GM18520 (cell line): ENCODE data around the gene SYT8.

ENCODE experiments used
- ATAC-seq: cut with Tn5 transposase; IDR thresholded peaks from one replicate; pipeline ENCODE4 v1.9.1; 2021; ENCODE audit not compliant: unreplicated experiment

Gene SYT8

DNA sequence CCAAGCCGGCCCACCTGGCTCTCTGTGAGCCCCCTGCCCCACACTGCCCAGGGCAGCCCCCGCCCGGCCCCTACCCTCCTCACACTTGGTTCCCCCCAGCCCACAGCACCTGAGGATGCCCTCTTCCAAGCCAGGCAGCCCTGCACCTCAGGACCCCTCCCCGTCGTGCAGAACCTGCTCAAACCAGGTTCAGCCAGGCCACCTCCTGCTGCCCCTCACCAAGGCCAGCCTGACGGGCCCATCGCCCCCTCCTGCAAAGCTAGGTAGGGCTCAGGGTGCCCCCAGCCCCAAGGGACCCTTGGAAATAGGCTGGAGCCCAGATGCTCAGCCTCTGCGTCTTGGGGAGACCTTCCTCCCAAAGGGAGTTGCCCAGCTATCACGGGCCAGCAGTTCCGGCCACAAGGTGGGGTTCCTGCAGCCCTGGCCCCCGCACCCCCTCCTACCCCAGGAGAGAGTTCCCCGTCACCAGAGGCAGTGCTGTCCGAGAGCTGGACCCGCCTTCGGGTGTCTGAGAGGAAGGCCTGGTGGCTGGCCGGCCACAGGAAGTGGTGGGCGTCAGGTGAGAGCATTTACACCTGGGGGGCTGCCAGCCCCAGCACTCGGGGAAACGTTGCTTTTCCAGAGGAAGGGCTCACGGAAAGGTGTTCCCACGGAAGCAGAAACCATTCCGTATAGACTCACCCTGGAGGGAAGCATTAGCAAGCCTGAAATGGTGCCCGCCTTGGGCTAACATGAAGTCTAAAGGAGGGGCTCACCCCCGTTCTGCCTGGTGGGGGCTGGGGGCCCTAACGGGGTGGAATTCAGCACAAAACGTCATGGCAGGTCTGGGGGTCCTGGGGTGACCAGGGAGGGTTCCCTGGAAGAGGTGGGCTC, 3.2 kb upstream of the SYT8 start:
- ATAC-seq = no peak

DNA sequence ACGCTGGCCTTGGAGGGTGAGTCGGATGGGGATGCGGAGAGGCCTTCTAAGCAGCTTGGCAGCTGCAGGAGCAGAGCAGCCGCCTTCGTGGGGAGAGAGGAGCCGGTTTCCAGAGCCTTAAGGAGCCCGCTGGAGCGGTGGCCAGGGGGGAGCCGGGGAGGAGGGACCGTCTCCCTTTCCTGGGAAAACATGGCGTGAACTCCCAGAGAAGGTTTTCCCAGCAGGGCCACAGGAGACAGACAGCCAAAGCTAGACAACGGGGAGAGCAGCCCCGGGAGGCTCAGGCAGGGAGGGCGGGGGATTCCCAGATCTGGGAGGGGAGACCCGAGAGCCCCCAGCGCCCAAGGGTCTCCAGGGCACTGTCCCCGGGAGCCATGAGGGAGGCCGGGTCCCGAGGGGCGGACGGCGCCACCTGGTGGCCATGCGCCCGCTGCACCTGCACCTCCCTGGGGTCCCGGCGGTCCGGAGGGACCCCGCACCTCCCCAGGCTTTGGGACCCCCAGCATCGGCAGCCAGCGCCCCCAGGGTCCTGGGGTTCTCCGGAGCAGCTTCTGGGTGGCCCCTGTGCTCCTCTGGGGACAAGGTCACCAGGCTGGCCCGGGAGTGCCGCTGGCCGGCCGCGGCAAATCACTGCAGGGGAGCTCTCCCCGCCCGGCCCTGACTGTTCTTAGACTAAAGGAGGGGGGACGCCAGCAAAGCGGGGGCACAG, 2.4 kb upstream of the SYT8 start:
- ATAC-seq = no peak

DNA sequence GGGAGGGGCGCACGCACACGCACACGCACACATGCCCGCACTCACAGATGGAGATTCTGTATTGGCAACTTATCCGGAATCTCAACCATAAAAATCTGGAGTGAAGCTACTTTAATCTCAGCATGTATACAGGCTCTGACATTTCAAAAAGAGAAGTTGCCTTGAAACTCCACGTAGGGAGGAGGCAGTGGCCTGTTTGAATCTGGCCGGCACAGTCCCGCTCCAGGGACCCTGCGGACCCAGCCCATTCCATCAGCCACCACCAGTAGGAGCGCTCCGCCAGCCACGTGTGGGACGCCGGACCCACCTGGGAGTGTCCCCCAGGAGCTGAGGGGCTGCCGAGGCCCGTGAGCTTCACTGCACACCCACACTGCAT, 1.9 kb upstream of the SYT8 start:
- no peak for ATAC-seq

DNA sequence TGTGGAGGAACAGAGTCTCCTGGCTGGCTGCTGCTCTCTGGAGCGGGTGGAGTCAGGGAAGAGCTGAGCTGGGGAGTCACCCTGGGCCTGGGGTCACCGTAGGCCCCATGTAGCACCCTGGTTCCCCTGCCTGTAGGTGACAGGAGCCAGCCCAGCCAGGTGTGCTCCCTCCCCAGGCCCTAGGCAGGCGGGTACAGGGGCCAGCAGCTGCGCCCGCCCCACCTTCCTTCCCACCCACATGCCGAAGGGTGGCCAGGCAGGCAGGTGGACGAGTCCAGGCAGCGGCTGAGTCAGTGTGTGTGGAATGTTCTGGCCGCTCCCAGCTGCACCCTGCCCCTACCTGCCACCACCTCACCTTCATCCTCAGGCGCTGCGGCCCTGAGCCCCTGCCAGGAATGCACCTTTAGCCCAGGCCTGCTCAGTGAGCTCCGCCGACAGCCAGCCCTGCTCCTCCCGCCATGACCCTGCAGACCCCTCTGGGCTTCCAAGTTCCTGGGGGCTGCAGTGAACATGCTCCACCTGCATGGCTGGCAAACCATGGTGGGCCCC, 654 bp upstream of the SYT8 start:
- ATAC-seq = no peak

DNA sequence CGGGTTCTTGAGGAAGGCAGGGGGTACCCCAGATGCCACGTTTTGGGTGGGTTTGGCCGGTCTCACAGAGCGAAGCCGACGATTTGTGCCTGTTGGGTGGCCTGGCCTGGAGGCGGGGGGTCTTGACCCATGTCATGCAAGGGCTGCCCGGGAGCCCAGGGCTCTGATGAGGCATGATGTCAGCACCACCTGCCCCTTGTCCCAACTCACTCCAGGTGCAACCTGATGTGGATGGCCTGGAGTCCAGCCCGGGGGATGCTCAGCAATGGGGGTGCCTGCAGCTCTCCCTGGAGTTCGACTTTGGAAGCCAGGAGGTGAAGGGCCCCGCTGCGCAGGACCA, 851 bp downstream of the SYT8 start:
- ATAC-seq = no peak

DNA sequence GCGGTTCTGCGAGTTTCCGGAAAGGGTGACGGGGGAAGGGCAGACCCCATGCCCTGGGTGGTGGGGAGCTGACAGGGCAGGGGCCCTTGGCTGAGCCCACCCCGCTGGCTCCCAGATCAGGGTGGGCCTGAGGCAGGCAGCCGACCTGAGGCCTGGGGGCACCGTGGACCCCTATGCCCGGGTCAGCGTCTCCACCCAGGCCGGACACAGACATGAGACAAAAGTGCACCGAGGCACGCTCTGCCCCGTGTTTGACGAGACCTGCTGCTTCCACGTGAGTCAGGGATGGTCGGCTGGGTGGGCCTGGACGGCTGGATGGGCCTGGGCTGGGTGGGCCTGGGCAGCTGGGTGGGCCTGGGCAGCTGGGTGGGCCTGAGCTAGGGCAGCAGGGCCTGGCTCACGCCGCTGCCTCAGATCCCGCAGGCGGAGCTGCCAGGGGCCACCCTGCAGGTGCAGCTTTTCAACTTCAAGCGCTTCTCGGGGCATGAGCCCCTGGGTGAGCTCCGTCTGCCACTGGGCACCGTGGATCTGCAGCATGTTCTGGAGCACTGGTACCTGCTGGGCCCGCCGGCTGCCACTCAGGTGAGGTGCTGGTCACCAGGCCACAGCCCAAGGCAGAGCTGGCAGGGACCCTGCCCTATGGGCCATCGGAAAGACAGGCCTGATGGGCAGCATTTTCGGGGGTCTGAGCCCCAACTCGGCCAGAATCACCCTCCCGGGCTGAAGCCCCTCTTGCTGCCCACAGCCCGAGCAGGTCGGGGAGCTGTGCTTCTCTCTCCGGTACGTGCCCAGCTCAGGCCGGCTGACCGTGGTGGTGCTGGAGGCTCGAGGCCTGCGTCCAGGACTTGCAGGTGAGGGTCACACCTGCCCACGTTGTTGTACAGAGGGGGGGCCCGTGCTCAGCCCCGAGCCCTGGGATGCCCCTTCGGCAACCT, 1.5 kb downstream of the SYT8 start:
- no peak for ATAC-seq

DNA sequence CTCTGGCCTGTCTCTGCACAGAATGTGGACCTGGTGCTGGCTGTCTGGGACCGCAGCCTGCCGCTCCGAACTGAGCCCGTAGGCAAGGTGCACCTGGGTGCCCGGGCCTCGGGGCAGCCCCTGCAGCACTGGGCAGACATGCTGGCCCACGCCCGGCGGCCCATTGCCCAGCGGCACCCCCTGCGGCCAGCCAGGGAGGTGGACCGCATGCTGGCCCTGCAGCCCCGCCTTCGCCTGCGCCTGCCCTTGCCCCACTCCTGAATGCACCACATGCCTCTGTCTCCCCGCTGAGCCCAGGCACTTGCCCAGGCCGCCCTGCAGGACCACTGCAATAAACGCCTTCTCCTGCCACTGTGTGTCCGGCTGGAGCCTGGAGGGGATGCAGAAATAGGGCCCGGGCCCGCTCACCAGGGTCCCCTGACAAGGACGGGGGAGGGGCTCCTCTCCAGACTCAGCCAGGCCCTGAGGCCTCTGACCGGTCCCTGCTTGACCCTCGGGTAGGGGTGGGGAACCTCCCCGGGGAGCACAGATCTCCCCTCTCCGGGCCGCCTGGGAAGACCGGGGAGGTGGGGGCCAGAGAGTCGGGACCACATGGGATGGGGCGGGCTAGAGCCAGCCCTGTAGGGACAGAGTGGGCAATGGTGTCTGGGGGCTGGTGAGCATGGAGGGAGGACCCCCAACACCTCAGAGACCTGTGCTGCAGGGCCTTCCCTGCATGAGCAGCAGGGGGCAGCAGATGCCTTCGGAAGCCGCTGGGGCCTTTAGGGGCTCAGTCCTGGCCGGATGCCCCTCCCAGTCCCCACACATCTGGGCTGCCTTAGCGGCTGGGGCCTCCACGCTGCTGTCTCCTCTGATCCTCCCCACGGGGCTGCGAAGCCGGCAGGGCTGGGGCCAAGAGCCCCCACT, 2.6 kb downstream of the SYT8 start:
- ATAC-seq = no peak

DNA sequence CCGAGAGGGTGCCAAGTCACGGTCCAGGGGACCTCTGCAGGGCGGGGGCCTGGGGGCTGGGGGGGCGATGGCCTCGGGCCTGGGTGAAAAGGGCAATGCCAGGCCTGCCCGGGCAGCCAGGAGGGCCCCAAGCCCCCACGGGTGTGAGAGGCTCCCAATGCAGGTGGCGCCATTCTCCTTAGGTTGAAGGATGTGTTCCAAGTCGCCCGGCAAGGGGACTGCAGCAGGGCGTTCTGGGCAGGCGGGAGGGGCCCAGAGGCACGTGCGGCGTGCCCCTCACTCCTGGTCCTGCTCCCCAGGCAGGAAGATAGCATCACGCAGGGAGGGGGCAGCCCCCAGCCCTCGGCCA, 3.3 kb downstream of the SYT8 start:
- no peak for ATAC-seq

DNA sequence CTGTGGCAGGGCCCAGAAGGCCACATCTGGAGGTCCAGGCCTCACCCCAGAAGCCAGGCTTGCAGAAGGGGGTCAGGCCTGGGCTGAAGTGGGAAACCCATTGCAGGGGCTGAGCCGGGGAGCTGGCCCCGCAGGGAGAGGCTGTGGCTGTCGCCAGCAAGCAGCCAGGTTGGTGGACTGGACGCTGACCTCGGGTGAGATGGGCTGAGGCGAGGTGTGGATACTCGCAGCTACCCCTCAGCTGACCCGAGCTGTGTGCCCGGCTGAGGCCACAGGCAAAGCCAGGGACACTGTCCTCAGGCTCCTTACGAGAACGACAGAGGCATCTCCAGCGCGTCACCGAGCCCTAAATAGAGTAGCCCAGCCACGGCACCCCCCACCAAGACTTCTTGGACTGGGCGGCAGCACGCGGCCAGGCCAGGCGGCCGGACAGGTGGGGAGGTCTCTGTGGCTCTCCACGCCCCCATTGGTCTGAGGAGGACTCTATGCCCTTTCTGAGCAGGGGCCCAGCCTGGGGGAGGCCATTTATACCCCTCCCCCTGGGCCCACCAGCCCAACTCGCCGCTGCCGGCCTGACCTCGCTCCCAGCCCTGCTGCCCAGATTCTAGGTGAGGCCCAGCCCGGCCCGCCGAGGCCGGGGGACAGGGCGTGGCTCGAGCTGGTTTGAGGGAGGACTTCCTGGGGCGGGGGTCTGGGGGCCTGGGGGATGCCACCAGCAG, 3.8 kb downstream of the SYT8 start, which contains the start of gene TNNI2:
TSS of gene TNNI2 (plus strand) at position 556 of the 719 bp plus-strand sequence. CDS start 716 bp downstream, outside the sequence.
- no peak for ATAC-seq

DNA sequence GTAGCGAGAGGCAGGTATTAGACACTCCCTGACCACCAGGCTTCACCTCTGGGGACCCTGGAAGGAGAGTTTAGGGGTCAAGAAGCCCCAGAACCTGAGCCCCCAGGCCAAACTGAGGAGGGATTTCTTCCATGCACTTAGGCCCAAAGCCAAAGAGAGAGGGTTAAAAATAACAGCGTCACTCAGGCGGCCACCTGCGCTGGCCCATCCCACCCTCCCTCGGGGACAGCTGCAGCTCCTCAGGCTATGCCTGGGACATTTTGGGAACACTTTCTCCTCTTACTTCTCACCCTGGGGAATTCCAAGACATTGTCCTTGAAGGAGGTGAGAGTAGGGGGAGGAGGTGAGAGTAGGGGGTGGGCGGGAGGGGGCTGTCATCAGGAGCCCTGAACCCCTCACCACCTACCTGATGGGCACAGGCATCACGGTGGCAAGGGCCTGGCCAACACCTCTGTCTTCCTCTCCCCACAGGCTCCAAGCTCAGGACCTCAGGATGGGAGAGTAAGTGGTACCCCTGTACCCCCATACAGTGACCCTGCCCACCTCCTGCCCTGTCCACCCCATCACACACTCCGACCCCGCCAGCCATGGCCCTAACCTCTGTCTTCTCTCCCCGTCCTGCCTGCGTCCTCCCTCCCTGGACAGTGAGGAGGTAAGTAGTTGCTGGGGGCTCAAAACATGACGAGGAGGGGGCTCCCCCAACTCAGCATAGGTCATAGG, 4.6 kb downstream of the SYT8 start:
- ATAC-seq = no peak

DNA sequence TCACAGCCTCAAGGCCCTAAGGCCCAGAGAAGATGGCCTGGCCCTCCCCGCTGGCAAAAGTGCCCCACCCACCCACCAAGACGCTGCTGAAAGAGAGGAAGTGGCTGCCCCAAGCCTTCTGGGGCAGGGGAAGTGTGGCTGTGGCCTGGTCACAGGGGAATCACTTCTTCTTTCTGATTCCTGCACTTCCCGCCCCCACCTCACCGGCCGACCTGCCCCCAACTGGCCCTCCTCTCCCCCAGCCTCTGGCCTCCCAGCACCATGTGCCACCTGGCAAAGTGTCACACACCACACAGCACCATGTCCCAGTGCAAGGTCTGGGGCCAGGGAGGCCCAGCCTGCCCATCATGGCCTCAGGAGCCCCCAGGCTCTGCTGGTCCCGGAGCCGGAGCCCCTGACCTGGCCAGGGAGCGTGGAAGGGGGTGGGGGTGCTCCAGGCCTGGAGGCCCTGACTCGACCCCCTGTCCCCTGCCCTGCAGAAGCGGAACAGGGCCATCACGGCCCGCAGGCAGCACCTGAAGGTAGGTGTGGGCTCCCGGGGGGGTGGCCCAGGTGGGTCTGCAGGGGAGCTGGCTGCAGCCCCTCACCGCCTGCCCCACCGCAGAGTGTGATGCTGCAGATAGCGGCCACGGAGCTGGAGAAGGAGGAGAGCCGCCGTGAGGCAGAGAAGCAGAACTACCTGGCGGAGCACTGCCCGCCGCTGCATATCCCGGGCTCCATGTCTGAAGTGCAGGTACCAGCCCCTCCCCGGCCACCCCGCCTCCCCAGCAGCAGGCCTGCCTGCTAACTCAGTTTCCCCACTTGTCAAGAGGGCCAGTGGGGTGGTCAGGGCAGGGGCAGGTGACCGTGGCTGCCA, 5.4 kb downstream of the SYT8 start:
- ATAC-seq = no peak

DNA sequence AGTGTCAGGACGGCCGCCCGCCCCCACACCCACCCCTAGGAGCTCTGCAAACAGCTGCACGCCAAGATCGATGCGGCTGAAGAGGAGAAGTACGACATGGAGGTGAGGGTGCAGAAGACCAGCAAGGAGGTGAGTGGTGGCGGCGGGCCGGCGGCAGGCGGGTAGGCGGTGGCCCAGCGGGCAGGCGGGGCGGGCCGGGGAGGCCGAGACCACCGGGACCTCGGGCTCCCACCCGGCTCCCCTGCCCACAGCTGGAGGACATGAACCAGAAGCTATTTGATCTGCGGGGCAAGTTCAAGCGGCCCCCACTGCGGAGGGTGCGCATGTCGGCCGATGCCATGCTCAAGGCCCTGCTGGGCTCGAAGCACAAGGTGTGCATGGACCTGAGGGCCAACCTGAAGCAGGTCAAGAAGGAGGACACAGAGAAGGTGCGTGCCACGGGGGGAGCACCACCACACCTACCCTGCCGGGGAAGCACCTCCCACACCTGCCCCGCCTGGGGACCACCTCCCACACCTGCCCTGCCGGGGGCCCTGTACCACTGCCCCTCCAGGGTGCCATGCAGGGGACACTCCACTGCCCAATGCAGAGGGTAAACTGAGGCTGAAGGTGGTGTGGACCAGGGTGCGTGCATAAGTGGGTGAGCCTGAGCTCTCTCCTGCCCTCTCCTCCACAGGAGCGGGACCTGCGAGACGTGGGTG, 6.1 kb downstream of the SYT8 start:
- ATAC-seq = no peak

DNA sequence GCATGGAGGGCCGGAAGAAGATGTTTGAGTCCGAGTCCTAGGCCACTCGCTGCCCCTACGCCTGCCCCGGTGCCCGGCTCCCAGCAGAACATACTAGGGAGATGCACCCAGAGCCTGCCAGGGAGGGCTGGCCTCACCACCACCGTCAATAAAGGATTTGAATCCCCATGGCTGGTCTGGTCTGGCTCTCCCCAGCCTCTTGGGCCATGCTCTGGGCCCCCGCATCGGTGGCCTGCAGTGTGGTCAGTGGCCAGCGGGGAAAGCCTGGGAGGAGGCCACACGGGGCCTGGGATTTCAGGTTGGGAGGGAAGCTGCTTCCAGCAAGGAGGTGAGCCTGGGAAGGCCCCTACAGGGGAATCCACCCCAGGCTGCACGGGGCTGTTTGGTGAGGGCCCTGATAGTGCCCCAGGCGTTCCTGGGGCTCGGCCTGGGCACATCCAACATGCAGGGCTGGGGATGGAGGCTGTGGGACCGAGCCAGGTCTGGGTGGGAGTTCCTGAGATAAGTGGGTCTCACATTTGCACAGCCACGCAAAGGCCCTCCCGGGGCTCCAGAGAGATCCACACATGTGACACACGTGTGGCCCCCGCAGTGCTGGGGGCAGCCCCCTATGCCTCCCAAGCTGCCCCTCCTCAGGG, 6.8 kb downstream of the SYT8 start:
- ATAC-seq = no peak

DNA sequence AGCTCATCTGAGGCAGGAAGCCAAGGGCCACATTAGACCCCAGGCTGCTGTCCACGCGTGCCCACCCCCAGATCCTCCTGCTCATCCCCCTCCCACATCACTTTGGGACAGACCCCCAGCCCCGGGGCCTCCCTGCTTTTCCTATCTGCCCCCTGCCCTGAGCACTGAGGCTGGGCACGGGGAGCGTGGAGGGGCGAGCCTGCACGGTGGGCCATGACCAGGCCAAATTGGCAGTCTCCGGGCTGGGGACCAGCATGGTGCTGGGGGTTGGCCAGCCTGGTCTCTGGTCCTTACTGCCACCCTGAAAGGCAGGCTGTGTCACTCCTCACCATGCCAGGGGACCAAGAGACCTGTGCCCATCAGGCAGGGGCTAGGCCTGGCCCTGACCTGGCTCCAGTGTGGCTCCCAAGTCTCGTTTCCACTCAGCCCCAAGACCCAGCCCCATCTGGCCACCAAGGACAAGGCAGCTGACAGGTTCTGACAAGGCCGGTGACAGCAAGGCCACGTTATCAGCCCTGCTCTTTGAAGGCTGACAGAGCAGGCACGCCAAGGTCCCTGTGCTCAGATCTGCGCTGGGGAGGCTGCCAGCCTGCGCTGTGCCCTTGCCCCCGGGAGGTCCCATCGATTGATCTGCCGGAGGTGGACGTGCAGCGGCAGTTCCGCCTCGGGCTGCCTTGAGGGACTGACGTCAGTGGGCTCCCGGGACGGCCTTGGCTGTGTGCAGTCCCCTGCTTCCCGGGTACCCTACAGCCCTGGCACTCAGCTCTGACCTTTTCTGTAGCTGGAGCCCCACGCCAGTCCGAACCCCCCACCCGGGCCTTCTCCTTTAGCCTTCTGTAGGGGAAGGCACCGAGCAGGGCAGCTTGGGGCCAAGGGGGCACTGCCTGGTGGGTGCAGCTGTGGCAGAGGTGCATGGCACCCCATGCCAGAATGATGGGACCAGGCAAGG, 7.6 kb downstream of the SYT8 start:
- no peak for ATAC-seq

DNA sequence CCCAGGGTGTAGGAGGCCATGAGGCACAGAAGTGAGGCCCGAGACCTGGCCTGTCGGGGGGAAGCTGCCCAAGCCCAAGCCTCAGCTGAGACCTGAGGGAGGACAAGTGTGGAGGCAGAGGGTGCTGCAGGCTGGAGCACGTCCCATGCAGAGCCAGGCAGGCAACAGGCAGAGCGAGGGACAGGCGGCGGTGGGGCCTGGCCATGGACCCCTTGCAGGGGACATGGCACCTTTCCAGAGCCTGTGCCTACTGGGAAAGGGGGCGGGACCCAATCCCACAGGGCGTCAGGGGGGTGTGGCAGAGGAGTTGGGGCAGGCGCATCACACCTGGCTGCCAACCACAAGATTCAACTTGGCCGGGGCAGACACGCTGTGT, 8.3 kb downstream of the SYT8 start:
- ATAC-seq = no peak

DNA sequence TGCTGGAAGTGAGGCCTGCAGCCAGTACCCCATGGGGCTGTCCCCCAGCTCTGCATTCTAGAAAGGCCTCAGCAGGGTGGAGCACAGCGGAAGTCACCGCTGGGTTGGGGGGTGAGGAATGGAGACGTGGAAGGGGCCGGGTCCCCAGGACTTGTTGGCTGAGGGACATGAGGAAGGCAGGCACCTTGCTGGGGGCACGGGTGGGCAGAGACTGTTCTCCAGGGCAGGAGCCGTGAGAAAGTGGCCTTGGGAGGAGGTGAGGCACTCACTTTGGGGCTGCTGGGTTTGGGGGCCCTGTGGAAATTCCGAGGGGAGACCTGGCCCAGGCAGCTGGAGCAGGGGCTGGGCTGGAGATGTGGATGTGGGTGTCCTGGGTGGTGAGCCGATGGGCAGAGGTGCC, 9.0 kb downstream of the SYT8 start:
- ATAC-seq = no peak
